H9 (cell line): ENCODE results near the gene LTBP2. TPM values are rescaled to one million over a fixed set of nuclear protein-coding genes. Genes with fewer than 3 reads are reported as not detected.
A peak's percentile ranks its signal among the peaks of the same experiment; 100 is the strongest.

Source experiments
- DNase-seq: peaks from one replicate; pipeline ENCODE4 v3.0.0-alpha.2; 2017
- H2AFZ ChIP-seq: one replicate; pipeline ENCODE4 v1.6.1; 2013; ENCODE audit warnings: mild to moderate bottlenecking, low read length, control low read depth, moderate library complexity
- H2AK5ac ChIP-seq: 2 replicates; pipeline ENCODE4 v1.6.1; 2013; ENCODE audit warnings: low read length, control low read depth, mixed read lengths; ENCODE audit not compliant: insufficient read length
- H2BK120ac ChIP-seq: one replicate; pipeline ENCODE4 v1.6.1; 2013; ENCODE audit warnings: low read depth, mild to moderate bottlenecking, low read length, control low read depth, inconsistent platforms; ENCODE audit not compliant: poor library complexity, severe bottlenecking
- H2BK12ac ChIP-seq: 2 replicates; pipeline ENCODE4 v1.6.1; 2013; ENCODE audit warnings: low read length, control low read depth, mixed read lengths, low read depth; ENCODE audit not compliant: insufficient read length
- H2BK15ac ChIP-seq: 2 replicates; pipeline ENCODE4 v1.6.1; 2013; ENCODE audit warnings: low read depth, low read length, control low read depth
- H2BK20ac ChIP-seq: one replicate; pipeline ENCODE4 v1.6.1; 2013; ENCODE audit warnings: low read depth, mild to moderate bottlenecking, low read length, control low read depth, inconsistent platforms; ENCODE audit not compliant: poor library complexity, severe bottlenecking
- H2BK5ac ChIP-seq: 2 replicates; pipeline ENCODE4 v1.6.1; 2013; ENCODE audit warnings: low read length, control low read depth, mixed read lengths; ENCODE audit not compliant: insufficient read length
- H3K14ac ChIP-seq: 2 replicates; pipeline ENCODE4 v1.6.1; 2013; ENCODE audit warnings: low read length, control low read depth; ENCODE audit not compliant: insufficient read depth
- H3K18ac ChIP-seq: 2 replicates; pipeline ENCODE4 v1.6.1; 2013; ENCODE audit warnings: low read depth, mild to moderate bottlenecking, mixed read lengths, low read length, control low read depth; ENCODE audit not compliant: insufficient read length
- H3K23ac ChIP-seq: 2 replicates; pipeline ENCODE4 v1.6.1; 2013; ENCODE audit warnings: low read length, control low read depth, mixed read lengths, low read depth; ENCODE audit not compliant: insufficient read length
- H3K23me2 ChIP-seq: 2 replicates; pipeline ENCODE4 v1.6.1; 2013; ENCODE audit warnings: low read depth, mild to moderate bottlenecking, mixed read lengths, low read length, control low read depth; ENCODE audit not compliant: insufficient read length, poor library complexity, severe bottlenecking
- H3K27ac ChIP-seq: 2 replicates; pipeline ENCODE4 v1.5.1; 2013; ENCODE audit warnings: low read length, control low read depth, mixed read lengths, low read depth; ENCODE audit not compliant: insufficient read length
- H3K27me3 ChIP-seq: 2 replicates; pipeline ENCODE4 v1.6.1; 2013; ENCODE audit warnings: low read length, control low read depth, inconsistent platforms; ENCODE audit not compliant: insufficient read depth
- H3K4ac ChIP-seq: 2 replicates; pipeline ENCODE4 v1.6.1; 2013; ENCODE audit warnings: low read depth, mild to moderate bottlenecking, control low read depth, inconsistent platforms, low read length, moderate library complexity
- H3K4me1 ChIP-seq: 2 replicates; pipeline ENCODE4 v1.6.1; 2013; ENCODE audit warnings: low read length, control low read depth, inconsistent platforms; ENCODE audit not compliant: insufficient read depth
- H3K4me2 ChIP-seq: 2 replicates; pipeline ENCODE4 v1.6.1; 2013; ENCODE audit warnings: low read length, control low read depth, mixed read lengths; ENCODE audit not compliant: insufficient read length, insufficient read depth
- H3K56ac ChIP-seq: 2 replicates; pipeline ENCODE4 v1.6.1; 2013; ENCODE audit warnings: low read depth, mild to moderate bottlenecking, mixed read lengths, low read length, control low read depth; ENCODE audit not compliant: insufficient read length
- H3K79me1 ChIP-seq: 2 replicates; pipeline ENCODE4 v1.6.1; 2013; ENCODE audit warnings: low read depth, mild to moderate bottlenecking, moderate library complexity, low read length, control low read depth, inconsistent platforms; ENCODE audit not compliant: insufficient read depth, poor library complexity, severe bottlenecking
- H3K79me2 ChIP-seq: 2 replicates; pipeline ENCODE4 v1.6.1; 2013; ENCODE audit warnings: low read length, control low read depth, inconsistent platforms; ENCODE audit not compliant: insufficient read depth
- H3K9ac ChIP-seq: 2 replicates; pipeline ENCODE4 v1.6.1; 2013; ENCODE audit warnings: low read length, control low read depth, mixed read lengths; ENCODE audit not compliant: insufficient read length; ENCODE audit errors: extremely low read depth
- H3K9me3 ChIP-seq: one replicate; pipeline ENCODE4 v1.6.1; 2013; ENCODE audit warnings: low read depth, low read length, inconsistent platforms; ENCODE audit not compliant: control insufficient read depth
- H3T11ph ChIP-seq: one replicate; pipeline ENCODE4 v1.6.1; 2013; ENCODE audit warnings: mild to moderate bottlenecking, low read length, control low read depth, inconsistent platforms
- H4K20me1 ChIP-seq: one replicate; pipeline ENCODE4 v1.6.1; 2013; ENCODE audit not compliant: control insufficient read depth, insufficient read length, insufficient read depth
- H4K5ac ChIP-seq: 2 replicates; pipeline ENCODE4 v1.6.1; 2013; ENCODE audit warnings: low read depth, mild to moderate bottlenecking, mixed read lengths, low read length, control low read depth; ENCODE audit not compliant: insufficient read length
- H4K8ac ChIP-seq: replicated peaks from 2 replicates; pipeline ENCODE4 v1.6.1; 2013; ENCODE audit warnings: low read length, control low read depth, mixed read lengths, low read depth; ENCODE audit not compliant: insufficient read length
- H4K91ac ChIP-seq: 2 replicates; pipeline ENCODE4 v1.6.1; 2013; ENCODE audit warnings: low read depth, mild to moderate bottlenecking, moderate library complexity, mixed read lengths, low read length, control low read depth; ENCODE audit not compliant: insufficient read length
- H3K27ac Mint-ChIP-seq, 3 experiments: 2 replicates in 2 of 3; 3 replicates in 1 of 3; pipeline ENCODE4 v1.8.0; 2020 to 2021; ENCODE audit warnings: mixed read lengths in 3 of 3, mild to moderate bottlenecking in 1 of 3, moderate library complexity in 1 of 3
- H3K27me3 Mint-ChIP-seq: 2 replicates; pipeline ENCODE4 v1.8.0; 2021; ENCODE audit warnings: low read depth, mild to moderate bottlenecking, moderate library complexity, mixed read lengths
- H3K36me3 Mint-ChIP-seq, 3 experiments: 2 replicates in 2 of 3; 3 replicates in 1 of 3; pipeline ENCODE4 v1.8.0; 2020 to 2021; ENCODE audit warnings: low read depth in 3 of 3, mixed read lengths in 3 of 3; ENCODE audit not compliant: insufficient read depth in 1 of 3
- H3K4me1 Mint-ChIP-seq, 2 experiments: 2 replicates each; pipeline ENCODE4 v1.8.0; 2020; ENCODE audit warnings: mixed read lengths in 2 of 2
- H3K4me3 Mint-ChIP-seq, 2 experiments: 2 replicates in 1 of 2; 3 replicates in 1 of 2; pipeline ENCODE4 v1.8.0; 2020 to 2021; ENCODE audit warnings: mild to moderate bottlenecking in 2 of 2, mixed read lengths in 2 of 2, moderate library complexity in 1 of 2
- H3K9me3 Mint-ChIP-seq, 2 experiments: 2 replicates in 1 of 2; 3 replicates in 1 of 2; pipeline ENCODE4 v1.8.0; 2020; ENCODE audit warnings: mild to moderate bottlenecking in 2 of 2, mixed read lengths in 2 of 2, moderate library complexity in 1 of 2
- CTCF ChIP-seq: fragments of 200-600 bp; sonication (generic); conservative IDR thresholded peaks from 3 replicates; pipeline ENCODE4 v1.8.0; 2021; ENCODE audit warnings: antibody characterized with exemption, mild to moderate bottlenecking
- WGBS: extraction: QIAGEN DNeasy Blood & Tissue Kit; methylation state at CpG from one replicate; pipeline ENCODE4 v1.1.7; 2013; ENCODE audit warnings: missing lambda C conversion rate, low lambda C conversion rate, mixed read lengths; ENCODE audit not compliant: insufficient read length; ENCODE audit errors: extremely low coverage; 5-methylcytosine and 5-hydroxymethylcytosine counted together
- total RNA-seq: library from RNA; stranded (reverse); gene quantifications from 2 replicates; pipeline ENCODE4 v1.2.1, GENCODE V29; 2021

LTBP2 gene
- total RNA-seq, 1 experiment from 2014 or later, result 0.77 TPM

GRCh38 chr14:74583689-74584434 lies 28.2 kb downstream of the LTBP2 start:
- Mint-ChIP-seq H3K36me3 (no peaks in the 10 kb centered on the region), H3K27ac (no peak overlapping the region), H3K4me3 (no peak overlapping the region), H3K27me3 (peaks cover 3% of the 10 kb centered on the region), H3K4me1 (peaks cover 0 to 7% of the 10 kb centered on the region in 2 experiments; a peak in 1 of 4 replicates), H3K9me3 (no peaks in the 10 kb centered on the region)
- Histone ChIP-seq H3K4ac (no peak overlapping the region), H3T11ph (no peak overlapping the region), H2BK5ac (no peak overlapping the region), H4K8ac (no peak overlapping the region), H2BK20ac (no peak overlapping the region), H2BK15ac (no peak overlapping the region), H3K9ac (no peak overlapping the region), H3K56ac (no peak overlapping the region), H3K4me1 (no peaks in the 10 kb centered on the region), H3K18ac (no peak overlapping the region), H3K27ac (no peak overlapping the region), H3K79me1 (no peaks in the 10 kb centered on the region), H3K23ac (no peak overlapping the region), H3K27me3 (no peaks in the 10 kb centered on the region), H2AK5ac (no peak overlapping the region), H3K4me2 (no peak overlapping the region), H2AFZ (no peak overlapping the region), H4K5ac (no peak overlapping the region), H3K79me2 (no peaks in the 10 kb centered on the region), H2BK120ac (no peak overlapping the region), H2BK12ac (no peak overlapping the region), H3K23me2 (no peaks in the 10 kb centered on the region), H3K14ac (peak overlapping the region; percentile 33; the same call in 1 of the 2 replicates), H4K20me1 (no peaks in the 10 kb centered on the region), H3K9me3 (no peaks in the 10 kb centered on the region), H4K91ac (no peak overlapping the region)
- DNase-seq, result no peak
- no peak for TF ChIP-seq CTCF
- no CpG with 5 or more reads among the region's 6 CpGs for WGBS
